ENCODE results near the gene TRMT2A.

Gene TRMT2A

DNA sequence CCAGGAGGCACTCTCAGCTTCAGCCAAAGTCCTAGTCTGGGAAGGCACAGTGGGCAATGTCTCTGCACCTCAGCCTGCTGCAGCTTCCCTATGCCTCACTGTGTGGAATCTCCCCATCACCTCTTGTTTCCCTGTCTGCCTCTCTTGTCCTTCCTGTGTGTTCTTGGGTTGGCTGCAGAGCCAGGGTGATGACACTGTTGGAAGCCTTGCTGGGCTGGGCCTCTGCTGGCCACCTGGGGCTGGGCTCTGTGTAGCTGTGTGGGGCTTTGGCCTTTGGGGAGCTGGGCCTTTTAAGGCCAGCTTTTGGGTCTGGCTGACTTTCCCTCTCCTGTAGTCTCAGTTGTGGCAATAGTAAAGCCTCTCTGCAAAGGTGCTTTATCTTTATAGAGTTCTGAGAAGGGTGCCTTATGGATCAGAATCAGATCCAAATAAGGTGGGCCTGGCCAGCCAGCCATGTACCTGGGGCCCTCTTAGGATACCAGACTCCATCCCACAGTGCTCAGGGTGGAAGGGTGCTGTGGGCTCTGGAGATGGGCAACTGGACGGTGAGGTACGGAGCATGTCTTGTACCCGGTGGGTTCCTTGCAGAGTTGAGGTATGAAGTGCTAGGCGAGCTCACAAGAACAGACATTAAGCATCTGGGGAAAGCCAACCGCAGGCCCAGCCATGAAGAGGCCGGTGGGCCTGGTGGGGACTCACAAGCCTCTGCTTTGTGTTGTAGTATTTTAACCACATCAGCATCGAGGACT, 11.4 kb downstream of the TRMT2A start:
- H3K27ac ChIP-seq (ENCODE audit: low read depth, low read length): no peak overlapping the region
- no peak overlapping the region for H3K9ac ChIP-seq (ENCODE audit: low read length)
- H3K9me3 ChIP-seq (ENCODE audit: low read length): no peaks in the 10 kb centered on the region
- H3K27me3 ChIP-seq (ENCODE audit: control insufficient read depth in 1 of 2, insufficient read depth in 2 of 2, low read length in 2 of 2): no peaks in the 10 kb centered on the region
- H3K4me1 ChIP-seq (ENCODE audit: insufficient read depth, low read length): no peaks in the 10 kb centered on the region
- H3K4me3 ChIP-seq (ENCODE audit: low read depth in 1 of 2, low read length in 2 of 2): no peak overlapping the region
- H3K36me3 ChIP-seq (ENCODE audit: insufficient read depth, low read length): peaks cover 64% of the 10 kb centered on the region

- Histone ChIP-seq H3K9ac (ENCODE audit: low read length) (no peak overlapping the region), H3K36me3 (ENCODE audit: insufficient read depth, low read length) (peaks cover 70% of the 10 kb centered on the region), H3K27ac (ENCODE audit: low read depth, low read length) (no peak overlapping the region), H3K27me3 (ENCODE audit: control insufficient read depth in 1 of 2, insufficient read depth in 2 of 2, low read length in 2 of 2) (no peaks in the 10 kb centered on the region), H3K9me3 (ENCODE audit: low read length) (no peaks in the 10 kb centered on the region), H3K4me3 (ENCODE audit: low read depth in 1 of 2, low read length in 2 of 2) (no peak overlapping the region), H3K4me1 (ENCODE audit: insufficient read depth, low read length) (no peaks in the 10 kb centered on the region)
Observed at GRCh38 chr22:20102203-20102780, 14.7 kb downstream of the TRMT2A start.

- H3K27me3 ChIP-seq (ENCODE audit: control insufficient read depth in 1 of 2, insufficient read depth in 2 of 2, low read length in 2 of 2): no peaks in the 10 kb centered on the region
- no peak overlapping the region for H3K4me3 ChIP-seq (ENCODE audit: low read depth in 1 of 2, low read length in 2 of 2)
- H3K9me3 ChIP-seq (ENCODE audit: low read length): no peaks in the 10 kb centered on the region
- H3K27ac ChIP-seq (ENCODE audit: low read depth, low read length): no peak overlapping the region
- no peaks in the 10 kb centered on the region for H3K4me1 ChIP-seq (ENCODE audit: insufficient read depth, low read length)
- H3K36me3 ChIP-seq (ENCODE audit: insufficient read depth, low read length): peaks cover 70% of the 10 kb centered on the region
- no peak overlapping the region for H3K9ac ChIP-seq (ENCODE audit: low read length)
Observed at GRCh38 chr22:20101638-20102037, 15.4 kb downstream of the TRMT2A start.

DNA sequence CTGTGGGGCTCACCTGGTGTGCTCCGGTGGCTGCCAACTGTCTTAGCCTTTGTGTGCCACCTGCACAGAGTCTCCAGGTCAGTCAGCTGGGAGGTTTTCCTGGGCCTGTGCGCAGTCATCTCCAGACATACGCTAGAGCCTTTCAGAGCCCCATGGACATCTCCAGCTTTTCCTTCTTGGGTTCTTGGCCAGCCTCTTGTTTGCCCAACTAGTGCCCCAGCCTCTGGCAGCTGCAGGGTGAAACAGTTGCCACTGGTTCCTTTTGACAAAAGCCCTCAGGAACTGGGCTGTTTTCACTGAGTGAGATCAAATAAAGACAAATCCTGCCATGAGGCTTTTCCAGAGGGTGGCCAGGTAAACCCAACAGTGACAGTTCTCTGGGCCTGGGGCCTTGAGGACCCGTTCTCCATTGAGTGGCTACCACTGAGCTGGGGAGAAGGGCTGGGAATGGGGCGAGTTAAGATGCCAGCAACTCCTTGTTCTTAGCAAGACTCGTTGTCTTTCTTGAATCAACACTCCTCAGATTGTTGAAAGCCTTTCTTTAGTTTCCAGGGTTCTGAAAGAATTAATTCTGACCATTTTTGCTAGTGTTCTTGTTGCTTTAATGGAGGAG, 17.8 kb downstream of the TRMT2A start:
- peaks cover 70% of the 10 kb centered on the region for H3K36me3 ChIP-seq (ENCODE audit: insufficient read depth, low read length)
- H3K9me3 ChIP-seq (ENCODE audit: low read length): no peaks in the 10 kb centered on the region
- no peaks in the 10 kb centered on the region for H3K4me1 ChIP-seq (ENCODE audit: insufficient read depth, low read length)
- no peak overlapping the region for H3K27ac ChIP-seq (ENCODE audit: low read depth, low read length)
- H3K4me3 ChIP-seq (ENCODE audit: low read depth in 1 of 2, low read length in 2 of 2): no peak overlapping the region
- no peak overlapping the region for H3K9ac ChIP-seq (ENCODE audit: low read length)
- no peaks in the 10 kb centered on the region for H3K27me3 ChIP-seq (ENCODE audit: control insufficient read depth in 1 of 2, insufficient read depth in 2 of 2, low read length in 2 of 2)

DNA sequence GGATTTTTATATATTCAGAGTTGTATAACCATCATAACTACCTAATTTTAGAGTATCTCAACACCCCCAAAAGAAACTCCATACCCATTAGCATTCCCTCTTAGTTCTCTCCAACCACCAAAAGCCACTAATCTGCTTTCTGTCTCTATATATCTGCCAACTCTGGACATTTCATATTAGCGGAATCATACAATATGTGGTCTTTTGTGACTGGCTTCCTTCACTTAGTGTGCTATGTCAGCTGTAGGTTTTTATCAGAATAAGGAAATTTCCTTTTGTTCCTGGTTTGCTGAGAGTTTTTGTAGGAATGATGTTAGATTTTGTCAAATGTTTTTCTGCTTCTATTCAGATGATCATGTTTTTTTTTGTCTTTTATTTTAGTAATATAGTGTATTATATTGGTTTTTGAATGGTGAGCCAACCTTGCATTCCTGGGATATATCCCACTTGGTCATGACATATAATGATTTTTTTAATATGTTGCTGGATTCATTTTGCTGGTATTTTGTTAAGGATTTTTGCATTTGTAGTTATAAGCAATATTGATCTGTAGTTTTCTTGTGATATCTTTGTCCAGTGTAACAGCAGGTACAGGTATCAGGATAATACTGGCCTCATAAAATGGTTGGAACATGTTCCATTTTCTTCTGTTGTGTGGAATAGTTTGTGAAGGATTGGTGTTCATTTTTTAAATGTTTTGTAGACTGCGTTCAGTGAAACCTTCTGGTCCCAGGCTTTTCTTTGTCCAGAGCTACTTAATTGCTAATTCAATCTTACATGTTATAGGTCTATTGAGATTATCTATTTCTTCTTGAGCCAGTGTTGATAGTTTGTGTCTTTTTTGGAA, 20.2 kb downstream of the TRMT2A start:
- Histone ChIP-seq H3K27ac (ENCODE audit: low read depth, low read length) (no peak overlapping the region), H3K9me3 (ENCODE audit: low read length) (no peaks in the 10 kb centered on the region), H3K9ac (ENCODE audit: low read length) (no peak overlapping the region), H3K4me3 (ENCODE audit: low read depth in 1 of 2, low read length in 2 of 2) (no peak overlapping the region), H3K27me3 (ENCODE audit: control insufficient read depth in 1 of 2, insufficient read depth in 2 of 2, low read length in 2 of 2) (no peaks in the 10 kb centered on the region), H3K4me1 (ENCODE audit: insufficient read depth, low read length) (no peaks in the 10 kb centered on the region), H3K36me3 (ENCODE audit: insufficient read depth, low read length) (peaks cover 85% of the 10 kb centered on the region)

GRCh38 chr22:20095521-20095920, 21.5 kb downstream of the TRMT2A start:
- Histone ChIP-seq H3K4me1 (ENCODE audit: insufficient read depth, low read length) (no peaks in the 10 kb centered on the region), H3K9ac (ENCODE audit: low read length) (no peak overlapping the region), H3K27ac (ENCODE audit: low read depth, low read length) (no peak overlapping the region), H3K4me3 (ENCODE audit: low read depth in 1 of 2, low read length in 2 of 2) (no peak overlapping the region), H3K9me3 (ENCODE audit: low read length) (no peaks in the 10 kb centered on the region), H3K36me3 (ENCODE audit: insufficient read depth, low read length) (peaks cover 91% of the 10 kb centered on the region), H3K27me3 (ENCODE audit: control insufficient read depth in 1 of 2, insufficient read depth in 2 of 2, low read length in 2 of 2) (no peaks in the 10 kb centered on the region)

DNA sequence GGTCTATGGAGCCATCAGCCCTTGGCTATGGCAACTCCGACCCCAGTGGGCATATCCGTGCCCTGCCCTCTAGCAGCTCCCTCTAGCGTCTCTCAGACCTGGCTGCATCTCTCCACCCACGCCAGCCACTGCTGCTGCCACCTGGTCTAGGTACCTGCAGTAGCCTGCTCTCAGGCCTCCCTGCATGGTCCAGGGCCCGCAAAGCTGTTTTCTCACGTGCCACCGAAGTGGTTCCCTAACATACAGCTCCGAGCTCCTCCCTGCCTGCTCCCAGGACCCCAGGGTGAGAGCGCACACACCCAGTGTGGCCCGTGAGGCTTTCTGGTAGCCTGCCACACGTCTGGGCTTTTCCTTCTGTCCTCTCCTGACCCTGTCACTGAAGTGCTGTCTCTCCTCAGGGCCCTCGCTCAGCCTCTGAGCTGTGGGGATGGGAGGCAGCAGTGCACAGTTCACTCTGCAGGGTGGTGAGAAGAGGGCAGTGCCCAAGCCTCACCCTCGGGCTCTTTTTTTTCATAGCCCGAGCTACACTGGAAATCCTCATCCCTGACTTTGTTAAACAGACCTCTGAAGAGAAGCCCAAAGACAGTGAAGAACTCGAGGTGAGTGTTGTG, 22.7 kb downstream of the TRMT2A start:
- H3K36me3 ChIP-seq (ENCODE audit: insufficient read depth, low read length): peaks cover 91% of the 10 kb centered on the region
- H3K27ac ChIP-seq (ENCODE audit: low read depth, low read length): no peak overlapping the region
- no peaks in the 10 kb centered on the region for H3K4me1 ChIP-seq (ENCODE audit: insufficient read depth, low read length)
- H3K27me3 ChIP-seq (ENCODE audit: control insufficient read depth in 1 of 2, insufficient read depth in 2 of 2, low read length in 2 of 2): no peaks in the 10 kb centered on the region
- H3K4me3 ChIP-seq (ENCODE audit: low read depth in 1 of 2, low read length in 2 of 2): no peak overlapping the region
- H3K9ac ChIP-seq (ENCODE audit: low read length): no peak overlapping the region
- H3K9me3 ChIP-seq (ENCODE audit: low read length): no peaks in the 10 kb centered on the region

DNA sequence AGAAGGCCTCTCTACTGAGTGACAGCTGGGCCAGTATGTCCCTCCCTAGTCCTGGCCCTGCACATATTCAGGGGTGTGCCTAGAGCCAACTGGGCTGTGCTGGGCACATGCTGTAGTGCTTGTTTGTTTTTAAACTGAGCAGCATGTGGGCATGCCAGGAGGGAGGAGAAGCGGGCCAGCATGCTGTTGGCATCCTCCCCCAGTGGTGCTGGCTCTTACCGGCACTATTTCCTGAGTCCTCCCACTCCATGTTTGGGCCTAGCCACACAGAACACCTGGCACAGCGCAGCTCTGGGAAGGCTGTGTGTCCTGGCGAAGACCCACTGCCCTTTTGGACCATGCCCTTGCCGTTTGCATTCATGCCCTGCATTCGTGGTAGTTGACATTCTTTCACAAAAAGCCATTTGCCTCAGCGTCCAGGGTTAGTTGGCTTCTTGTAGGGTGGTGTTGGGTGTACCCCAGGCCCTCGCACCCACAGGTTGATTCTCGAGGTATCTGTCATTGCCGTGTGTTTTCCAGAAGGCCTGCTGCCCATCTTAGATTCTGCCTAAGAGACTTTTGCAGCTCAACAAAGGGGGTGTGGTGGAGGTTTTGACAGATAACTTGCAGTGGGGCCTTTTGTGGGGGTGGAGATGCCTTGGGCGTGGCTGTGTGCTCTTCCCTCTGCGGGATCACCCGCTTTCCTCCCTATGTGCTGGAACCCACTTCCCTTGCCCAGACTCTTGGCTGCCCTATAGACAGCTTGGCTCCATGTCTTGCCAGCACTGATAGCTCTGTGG, 23.4 kb downstream of the TRMT2A start:
- Histone ChIP-seq H3K27ac (ENCODE audit: low read depth, low read length) (no peak overlapping the region), H3K36me3 (ENCODE audit: insufficient read depth, low read length) (peaks cover 90% of the 10 kb centered on the region), H3K27me3 (ENCODE audit: control insufficient read depth in 1 of 2, insufficient read depth in 2 of 2, low read length in 2 of 2) (no peaks in the 10 kb centered on the region), H3K9me3 (ENCODE audit: low read length) (no peaks in the 10 kb centered on the region), H3K9ac (ENCODE audit: low read length) (no peak overlapping the region), H3K4me3 (ENCODE audit: low read depth in 1 of 2, low read length in 2 of 2) (no peak overlapping the region), H3K4me1 (ENCODE audit: insufficient read depth, low read length) (no peaks in the 10 kb centered on the region)

DNA sequence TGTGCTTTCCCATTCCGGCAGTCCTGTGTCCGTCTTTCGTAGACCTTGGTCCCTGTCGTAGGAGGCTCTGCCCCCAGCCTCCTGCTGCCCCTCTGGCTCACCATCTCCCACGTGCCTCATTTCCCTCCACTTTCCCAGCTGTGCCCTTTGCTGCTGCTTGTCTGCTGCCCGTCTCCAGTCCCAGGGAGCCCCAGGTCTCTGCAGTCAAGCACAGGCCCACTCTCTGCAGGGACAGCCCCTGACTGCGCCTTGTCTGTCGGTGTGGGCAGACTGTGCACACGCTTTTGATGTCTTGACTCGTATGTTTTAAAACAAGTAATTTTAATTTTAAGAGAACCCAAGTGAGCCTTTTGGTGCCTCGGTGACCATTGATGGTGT, 24.6 kb downstream of the TRMT2A start:
- H3K4me1 ChIP-seq (ENCODE audit: insufficient read depth, low read length): no peaks in the 10 kb centered on the region
- H3K9ac ChIP-seq (ENCODE audit: low read length): no peak overlapping the region
- no peak overlapping the region for H3K27ac ChIP-seq (ENCODE audit: low read depth, low read length)
- H3K27me3 ChIP-seq (ENCODE audit: control insufficient read depth in 1 of 2, insufficient read depth in 2 of 2, low read length in 2 of 2): no peaks in the 10 kb centered on the region
- H3K4me3 ChIP-seq (ENCODE audit: low read depth in 1 of 2, low read length in 2 of 2): no peak overlapping the region
- H3K9me3 ChIP-seq (ENCODE audit: low read length): no peaks in the 10 kb centered on the region
- H3K36me3 ChIP-seq (ENCODE audit: insufficient read depth, low read length): peaks cover 95% of the 10 kb centered on the region

GRCh38 chr22:20091690-20092476, 25.1 kb downstream of the TRMT2A start:
- Histone ChIP-seq H3K27ac (ENCODE audit: low read depth, low read length) (no peak overlapping the region), H3K4me3 (ENCODE audit: low read depth in 1 of 2, low read length in 2 of 2) (no peak overlapping the region)

More at GRCh38 chr22:20091690-20092476, 25.1 kb downstream of the TRMT2A start:
- Histone ChIP-seq H3K27me3 (ENCODE audit: control insufficient read depth in 1 of 2, insufficient read depth in 2 of 2, low read length in 2 of 2) (no peaks in the 10 kb centered on the region), H3K9ac (ENCODE audit: low read length) (no peak overlapping the region), H3K36me3 (ENCODE audit: insufficient read depth, low read length) (peaks cover 95% of the 10 kb centered on the region), H3K4me1 (ENCODE audit: insufficient read depth, low read length) (no peaks in the 10 kb centered on the region), H3K9me3 (ENCODE audit: low read length) (no peaks in the 10 kb centered on the region)
